ENCODE results near the gene SMIM27.

The SMIM27 gene

DNA sequence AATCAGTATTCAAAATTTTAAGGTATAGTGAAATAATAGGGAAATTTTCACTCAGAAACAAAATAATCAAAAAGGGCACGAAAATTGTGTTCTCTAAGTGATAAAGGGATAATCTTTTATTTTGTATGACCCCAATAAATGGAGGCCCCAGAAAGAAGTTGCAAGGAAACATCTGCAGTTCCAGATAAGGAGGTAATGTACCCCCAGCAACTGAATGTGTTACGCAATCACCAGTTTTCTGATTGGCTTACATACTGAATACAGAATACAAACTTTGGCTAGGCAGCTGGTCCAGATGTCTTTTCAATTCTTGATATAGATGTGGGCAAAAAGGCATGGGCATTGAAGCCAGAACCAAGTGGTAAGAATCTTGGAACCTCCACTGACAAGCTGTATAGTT, 2.0 kb downstream of the SMIM27 start:
- H3K4me3 ChIP-seq (ENCODE audit: control insufficient read depth, low read depth, low read length) = no peak overlapping the region
- peak; percentile 43 for DNase-seq (ENCODE audit: low read depth)
- TF ChIP-seq, protein P1, sequence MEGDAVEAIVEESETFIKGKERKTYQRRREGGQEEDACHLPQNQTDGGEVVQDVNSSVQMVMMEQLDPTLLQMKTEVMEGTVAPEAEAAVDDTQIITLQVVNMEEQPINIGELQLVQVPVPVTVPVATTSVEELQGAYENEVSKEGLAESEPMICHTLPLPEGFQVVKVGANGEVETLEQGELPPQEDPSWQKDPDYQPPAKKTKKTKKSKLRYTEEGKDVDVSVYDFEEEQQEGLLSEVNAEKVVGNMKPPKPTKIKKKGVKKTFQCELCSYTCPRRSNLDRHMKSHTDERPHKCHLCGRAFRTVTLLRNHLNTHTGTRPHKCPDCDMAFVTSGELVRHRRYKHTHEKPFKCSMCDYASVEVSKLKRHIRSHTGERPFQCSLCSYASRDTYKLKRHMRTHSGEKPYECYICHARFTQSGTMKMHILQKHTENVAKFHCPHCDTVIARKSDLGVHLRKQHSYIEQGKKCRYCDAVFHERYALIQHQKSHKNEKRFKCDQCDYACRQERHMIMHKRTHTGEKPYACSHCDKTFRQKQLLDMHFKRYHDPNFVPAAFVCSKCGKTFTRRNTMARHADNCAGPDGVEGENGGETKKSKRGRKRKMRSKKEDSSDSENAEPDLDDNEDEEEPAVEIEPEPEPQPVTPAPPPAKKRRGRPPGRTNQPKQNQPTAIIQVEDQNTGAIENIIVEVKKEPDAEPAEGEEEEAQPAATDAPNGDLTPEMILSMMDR (conservative IDR thresholded peaks at IDR 0.05; ENCODE audit: control insufficient read depth, insufficient read depth, low read depth, low read length) = no peak

GRCh38 chr9:32554591-32554990, 2.5 kb downstream of the SMIM27 start:
- no peak overlapping the region for H3K4me3 ChIP-seq (ENCODE audit: control insufficient read depth, low read depth, low read length)
- DNase-seq (ENCODE audit: low read depth) = no peak
- TF ChIP-seq, protein P1 (conservative IDR thresholded peaks at IDR 0.05; ENCODE audit: control insufficient read depth, insufficient read depth, low read depth, low read length) = no peak

DNA sequence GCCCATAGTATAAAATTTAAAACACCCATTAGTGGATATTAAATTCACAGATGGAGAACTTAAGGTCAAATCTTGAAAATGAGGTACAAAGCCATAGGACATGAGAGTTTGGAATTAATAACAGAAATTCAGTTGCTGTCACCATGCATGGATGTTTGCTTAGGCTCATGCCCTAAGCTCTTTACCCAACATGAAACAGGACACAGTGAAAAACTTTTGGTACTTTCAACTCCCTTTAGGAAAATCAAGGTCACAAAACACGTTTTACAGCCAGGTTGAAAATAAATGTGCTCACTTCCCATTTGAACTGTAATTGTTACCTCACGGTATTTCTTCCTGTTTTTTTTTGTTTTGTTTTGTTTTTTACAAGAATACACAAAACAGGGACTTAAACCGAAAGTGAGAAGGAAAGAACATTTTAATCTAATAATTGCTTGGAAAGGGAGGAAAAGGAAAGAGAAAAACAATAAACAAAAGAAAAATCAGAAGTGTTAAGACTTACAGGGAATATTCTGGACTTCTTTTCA, 6.3 kb downstream of the SMIM27 start:
- H3K4me3 ChIP-seq (ENCODE audit: control insufficient read depth, low read depth, low read length) = no peak overlapping the region
- TF ChIP-seq, protein P1 (conservative IDR thresholded peaks at IDR 0.05; ENCODE audit: control insufficient read depth, insufficient read depth, low read depth, low read length) = no peak
- DNase-seq (ENCODE audit: low read depth) = no peak

DNA sequence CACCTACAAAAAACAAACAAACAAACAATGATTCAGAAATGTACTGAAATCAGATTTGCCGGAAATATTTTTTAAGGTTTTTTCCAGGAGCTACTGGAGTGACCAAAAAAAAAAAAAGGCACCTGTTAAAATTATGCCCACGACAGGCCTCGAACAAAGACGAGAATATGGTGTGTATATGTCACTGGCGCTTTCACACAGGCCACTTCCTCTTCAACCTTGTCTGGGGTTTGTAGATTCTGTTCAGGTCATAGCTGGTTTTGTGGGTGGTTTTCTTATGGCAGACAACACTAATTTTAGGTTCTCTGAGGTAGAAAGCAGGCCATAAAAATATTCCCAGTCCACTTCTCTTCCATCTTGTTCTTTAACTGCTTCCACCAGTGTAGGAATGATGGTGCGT, 13.8 kb downstream of the SMIM27 start:
- no peak for DNase-seq (ENCODE audit: low read depth)
- H3K4me3 ChIP-seq (ENCODE audit: control insufficient read depth, low read depth, low read length) = no peak overlapping the region
- TF ChIP-seq, protein P1 (conservative IDR thresholded peaks at IDR 0.05; ENCODE audit: control insufficient read depth, insufficient read depth, low read depth, low read length) = no peak

- H3K4me3 ChIP-seq (ENCODE audit: control insufficient read depth, low read depth, low read length) = no peak overlapping the region
- DNase-seq (ENCODE audit: low read depth) = no peak
- TF ChIP-seq, protein P1 (conservative IDR thresholded peaks at IDR 0.05; ENCODE audit: control insufficient read depth, insufficient read depth, low read depth, low read length) = no peak
These were observed 14.6 kb downstream of the SMIM27 start for GRCh38 chr9:32566770-32567169.

GRCh38 chr9:32570262-32570661, 18.1 kb downstream of the SMIM27 start:
- no peak overlapping the region for H3K4me3 ChIP-seq (ENCODE audit: control insufficient read depth, low read depth, low read length)
- TF ChIP-seq, protein P1 (conservative IDR thresholded peaks at IDR 0.05; ENCODE audit: control insufficient read depth, insufficient read depth, low read depth, low read length) = no peak
- no peak for DNase-seq (ENCODE audit: low read depth)
